GM21447 (cell line): ENCODE measurements around the gene SVIL.

Experiments
- ATAC-seq: cut with Tn5 transposase; IDR thresholded peaks from one replicate; pipeline ENCODE4 v1.9.1; 2021; ENCODE audit not compliant: unreplicated experiment

Gene SVIL

GRCh38 chr10:29434111-29434510 is 200.7 kb downstream of the SVIL start:
- ATAC-seq: no peak

- ATAC-seq: no peak
Observed at GRCh38 chr10:29431711-29432110, 203.1 kb downstream of the SVIL start.

- ATAC-seq: no peak
Observed at GRCh38 chr10:29430101-29430500, 204.7 kb downstream of the SVIL start.

- ATAC-seq: no peak
Observed at GRCh38 chr10:29428486-29428885, 206.3 kb downstream of the SVIL start.

GRCh38 chr10:29427667-29428066 is 207.1 kb downstream of the SVIL start:
- ATAC-seq: no peak

- no peak for ATAC-seq
Observed at GRCh38 chr10:29426420-29426819, 208.4 kb downstream of the SVIL start.

GRCh38 chr10:29424017-29424416 is 210.8 kb downstream of the SVIL start:
- ATAC-seq: no peak

GRCh38 chr10:29420744-29421143 is 214.0 kb downstream of the SVIL start:
- no peak for ATAC-seq

- ATAC-seq: no peak
Observed at GRCh38 chr10:29417324-29417723, 217.4 kb downstream of the SVIL start.

- no peak for ATAC-seq
Observed at GRCh38 chr10:29415876-29416275, 218.9 kb downstream of the SVIL start.

GRCh38 chr10:29414501-29414900 is 220.3 kb downstream of the SVIL start:
- ATAC-seq: no peak

- no peak for ATAC-seq
Observed at GRCh38 chr10:29412485-29412884, 222.3 kb downstream of the SVIL start.

GRCh38 chr10:29411666-29412315 is 223.0 kb downstream of the SVIL start:
- no peak for ATAC-seq

GRCh38 chr10:29409241-29410054 is 225.3 kb downstream of the SVIL start:
- peak; percentile 80 for ATAC-seq

- no peak for ATAC-seq
Observed at GRCh38 chr10:29408847-29409240, 225.9 kb downstream of the SVIL start.
